ENCODE results near the gene FMNL2.

FMNL2 gene

DNA sequence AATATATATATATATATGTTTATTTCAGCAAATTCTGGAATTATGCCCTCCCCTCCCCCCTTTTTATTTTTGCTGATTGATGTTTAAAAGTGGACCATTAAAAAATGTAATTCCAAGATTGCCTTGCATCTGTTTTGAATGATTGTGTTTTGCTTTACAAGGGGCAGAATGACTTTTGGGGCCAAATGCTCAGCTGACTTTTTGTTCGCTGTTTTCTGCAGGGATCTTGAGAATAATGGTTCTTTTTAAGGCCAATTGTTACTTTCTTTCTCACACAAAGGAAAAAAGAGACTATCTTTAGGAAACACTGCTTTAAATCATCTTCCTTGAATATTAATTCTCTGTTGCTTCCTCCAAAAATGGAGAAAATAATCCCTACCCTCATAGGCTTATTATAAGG is 95.9 kb downstream of the FMNL2 start:
- DNase-seq, result no peak

DNA sequence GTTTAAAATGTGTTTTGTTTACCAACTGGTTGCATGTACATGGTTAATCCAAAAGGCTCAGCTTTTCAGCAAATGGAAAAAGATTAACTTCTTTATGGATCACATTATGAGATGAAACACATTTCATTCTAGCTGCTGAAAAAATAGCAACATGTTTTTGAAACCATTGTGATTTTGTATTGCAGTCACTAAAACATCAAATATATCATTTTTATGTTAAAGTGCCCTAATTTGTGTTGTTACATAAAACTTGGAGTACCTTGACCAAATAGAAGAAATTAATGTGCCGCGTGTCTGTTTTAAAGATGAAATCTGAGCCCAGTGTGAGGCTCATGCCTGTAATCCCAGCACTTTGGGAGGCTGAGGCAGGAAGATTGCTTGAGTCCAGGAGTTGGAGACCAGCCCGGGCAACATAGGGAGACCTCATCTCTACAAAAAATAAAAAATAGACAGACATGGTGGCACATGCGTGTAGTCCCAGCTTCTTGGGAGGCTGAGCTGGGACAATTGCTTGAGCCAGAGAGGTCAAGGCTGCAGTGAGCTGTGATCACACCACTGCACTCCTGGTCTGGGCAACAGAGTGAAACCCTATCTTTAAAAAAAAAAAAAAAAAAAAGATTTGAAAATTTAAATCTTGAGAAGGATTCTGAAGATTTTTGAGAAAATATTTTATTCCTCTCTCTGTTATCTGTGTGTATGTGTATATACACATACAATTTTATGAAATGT is 96.6 kb downstream of the FMNL2 start:
- DNase-seq, result no peak

DNA sequence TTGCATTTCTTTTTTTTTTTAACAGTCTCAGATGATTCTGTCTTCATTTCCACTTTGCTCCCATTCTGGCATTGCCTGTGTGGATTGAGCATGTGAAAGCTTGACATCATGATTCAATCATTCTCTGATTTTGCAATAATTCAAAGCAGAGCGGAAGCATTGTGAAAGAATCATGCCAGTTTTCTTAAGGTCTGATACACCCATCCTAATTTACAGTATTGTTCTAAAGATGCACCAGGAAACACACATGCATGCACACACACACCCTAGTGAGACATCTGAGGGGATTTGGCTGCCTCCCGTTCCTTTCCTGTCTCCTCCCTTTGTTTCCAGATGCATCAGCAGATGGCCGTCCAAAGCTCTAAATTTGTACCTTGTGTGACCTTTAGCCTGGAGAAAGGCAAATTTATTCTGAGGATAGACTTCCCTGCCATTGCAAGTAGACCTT is 97.3 kb downstream of the FMNL2 start:
- DNase-seq, result no peak

GRCh38 chr2:152432765-152433164 is 97.8 kb downstream of the FMNL2 start:
- DNase-seq, result no peak

- DNase-seq, result no peak
Measured at GRCh38 chr2:152433289-152433688, 98.3 kb downstream of the FMNL2 start.

GRCh38 chr2:152433791-152434190 is 98.8 kb downstream of the FMNL2 start:
- no peak for DNase-seq

- no peak for DNase-seq
Measured at GRCh38 chr2:152434395-152435182, 99.6 kb downstream of the FMNL2 start.

DNA sequence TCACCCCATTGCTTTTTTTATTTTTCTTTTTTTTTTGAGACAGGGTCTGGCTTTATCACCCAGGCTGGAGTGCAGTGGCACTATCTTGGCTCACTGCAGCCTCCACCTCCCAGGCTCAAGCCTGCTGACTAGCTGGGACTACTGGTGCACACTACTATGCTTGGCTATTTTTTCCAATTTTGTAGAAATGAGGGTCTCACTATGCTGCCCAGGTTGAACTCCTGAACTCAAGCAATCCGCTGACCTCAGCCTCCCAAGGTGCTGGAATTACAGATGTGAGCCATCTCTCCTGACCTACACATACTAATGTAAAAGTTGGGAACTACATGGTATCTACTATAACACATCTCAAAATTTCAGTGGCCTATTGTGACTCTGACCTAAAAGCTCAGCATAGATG is 101.2 kb downstream of the FMNL2 start:
- DNase-seq, result no peak

- no peak for DNase-seq
Measured at GRCh38 chr2:152437276-152438108, 102.5 kb downstream of the FMNL2 start.

DNA sequence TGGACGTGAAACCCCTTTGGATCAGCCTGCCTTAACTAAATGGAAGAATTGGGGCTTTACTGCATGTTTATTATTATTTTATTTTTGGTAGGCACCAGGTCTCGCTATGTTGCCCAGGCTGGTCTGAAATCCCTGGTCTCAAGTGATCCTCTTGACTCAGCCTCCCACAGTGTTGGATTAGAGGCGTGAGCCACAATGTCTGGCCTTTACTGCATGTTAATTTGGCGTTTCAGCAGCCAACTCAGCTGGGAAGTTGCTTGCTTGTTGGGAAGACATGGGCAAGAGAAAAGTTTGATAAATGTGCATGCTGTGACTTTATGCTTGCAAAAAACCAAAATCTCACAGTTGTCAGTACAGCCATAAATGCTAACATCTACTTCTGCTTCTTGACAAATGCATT is 105.1 kb downstream of the FMNL2 start:
- no peak for DNase-seq

GRCh38 chr2:152440460-152440859 is 105.5 kb downstream of the FMNL2 start:
- no peak for DNase-seq

GRCh38 chr2:152441961-152442360 is 107.0 kb downstream of the FMNL2 start:
- no peak for DNase-seq

GRCh38 chr2:152443771-152444170 is 108.8 kb downstream of the FMNL2 start:
- DNase-seq, result no peak

DNA sequence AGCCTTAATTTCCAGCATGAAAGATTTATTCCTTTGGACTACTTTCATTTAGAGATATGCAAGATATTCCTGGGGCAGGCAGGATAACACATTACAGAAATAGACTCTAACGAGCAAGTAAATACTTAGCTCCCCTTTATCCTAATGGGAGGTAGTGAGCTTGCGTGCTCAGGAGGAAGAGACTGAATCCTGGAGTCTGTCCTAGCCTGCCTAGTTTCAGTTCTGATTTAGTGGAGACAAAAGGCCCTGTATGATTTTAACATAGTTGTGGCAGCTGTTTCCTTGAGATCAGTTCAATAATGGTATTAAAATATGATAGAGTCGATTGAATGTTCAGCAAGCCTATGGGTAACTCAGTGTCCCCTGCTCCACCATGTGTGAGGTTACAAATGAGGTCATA is 109.5 kb downstream of the FMNL2 start:
- no peak for DNase-seq

GRCh38 chr2:152445375-152445774 is 110.4 kb downstream of the FMNL2 start:
- no peak for DNase-seq

DNA sequence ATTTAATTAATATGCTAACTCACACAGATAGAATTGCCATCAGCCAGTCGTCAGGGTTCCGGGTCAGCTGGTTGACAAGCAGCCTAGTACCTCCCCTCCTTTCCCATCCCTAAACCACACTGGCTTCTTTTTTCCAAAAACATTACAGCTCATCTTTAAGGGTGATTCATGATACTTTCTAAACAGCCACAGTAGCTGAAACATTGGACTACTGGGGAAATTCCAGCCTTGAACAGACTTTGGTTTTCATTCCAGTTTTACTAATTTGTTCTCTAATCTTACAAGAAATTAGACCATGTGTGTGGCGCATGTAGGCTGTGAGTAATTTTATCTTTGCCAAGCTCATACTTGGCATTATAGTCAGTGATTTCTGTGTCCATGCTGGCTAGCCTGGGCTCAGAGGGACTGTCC is 110.8 kb downstream of the FMNL2 start:
- no peak for DNase-seq

DNA sequence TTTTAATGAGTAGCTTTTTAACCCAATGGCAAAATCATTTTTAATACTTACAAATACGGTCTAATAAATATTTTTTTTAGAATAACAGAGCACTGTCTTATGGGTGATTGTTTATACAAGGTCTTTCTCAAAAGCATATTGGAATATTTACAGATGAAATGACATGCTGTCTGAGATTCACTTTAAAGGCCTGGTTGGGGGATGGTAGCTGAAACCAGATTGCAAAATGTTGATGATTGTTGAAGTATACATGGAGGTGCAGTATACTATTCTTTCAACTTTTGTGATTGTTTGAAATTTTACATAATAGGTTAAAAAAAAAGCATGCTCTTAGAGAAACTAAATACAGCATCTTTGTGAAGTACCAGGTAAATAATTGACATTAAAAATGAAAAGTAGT is 111.2 kb downstream of the FMNL2 start:
- DNase-seq, result no peak

GRCh38 chr2:152447897-152448296 is 112.9 kb downstream of the FMNL2 start:
- DNase-seq, result no peak

DNA sequence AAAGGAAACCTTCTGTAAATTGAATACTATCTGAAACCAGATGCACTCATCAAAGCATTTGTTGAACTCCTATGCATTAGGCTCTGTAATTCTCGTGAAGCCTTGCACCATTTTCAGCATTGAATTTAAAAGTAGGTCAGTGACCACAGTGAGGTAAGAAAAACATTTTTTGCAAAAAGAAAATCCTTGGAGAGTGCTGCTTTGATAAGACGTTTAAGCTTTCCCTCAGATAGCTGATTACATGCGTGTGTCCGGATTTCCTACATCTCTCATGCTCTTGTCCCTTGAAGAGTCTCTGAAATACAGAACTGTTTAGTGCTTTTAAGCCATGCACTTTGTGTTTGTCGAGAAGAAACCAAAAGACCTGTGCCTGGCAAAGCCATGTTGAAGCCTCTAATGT is 113.6 kb downstream of the FMNL2 start:
- DNase-seq, result no peak

GRCh38 chr2:152449578-152449977 is 114.6 kb downstream of the FMNL2 start:
- DNase-seq, result no peak

GRCh38 chr2:152450176-152450575 is 115.2 kb downstream of the FMNL2 start:
- no peak for DNase-seq

- no peak for DNase-seq
Measured at GRCh38 chr2:152452256-152452973, 117.4 kb downstream of the FMNL2 start.
